ENCODE measurements around the gene LYL1.

Gene LYL1

DNA sequence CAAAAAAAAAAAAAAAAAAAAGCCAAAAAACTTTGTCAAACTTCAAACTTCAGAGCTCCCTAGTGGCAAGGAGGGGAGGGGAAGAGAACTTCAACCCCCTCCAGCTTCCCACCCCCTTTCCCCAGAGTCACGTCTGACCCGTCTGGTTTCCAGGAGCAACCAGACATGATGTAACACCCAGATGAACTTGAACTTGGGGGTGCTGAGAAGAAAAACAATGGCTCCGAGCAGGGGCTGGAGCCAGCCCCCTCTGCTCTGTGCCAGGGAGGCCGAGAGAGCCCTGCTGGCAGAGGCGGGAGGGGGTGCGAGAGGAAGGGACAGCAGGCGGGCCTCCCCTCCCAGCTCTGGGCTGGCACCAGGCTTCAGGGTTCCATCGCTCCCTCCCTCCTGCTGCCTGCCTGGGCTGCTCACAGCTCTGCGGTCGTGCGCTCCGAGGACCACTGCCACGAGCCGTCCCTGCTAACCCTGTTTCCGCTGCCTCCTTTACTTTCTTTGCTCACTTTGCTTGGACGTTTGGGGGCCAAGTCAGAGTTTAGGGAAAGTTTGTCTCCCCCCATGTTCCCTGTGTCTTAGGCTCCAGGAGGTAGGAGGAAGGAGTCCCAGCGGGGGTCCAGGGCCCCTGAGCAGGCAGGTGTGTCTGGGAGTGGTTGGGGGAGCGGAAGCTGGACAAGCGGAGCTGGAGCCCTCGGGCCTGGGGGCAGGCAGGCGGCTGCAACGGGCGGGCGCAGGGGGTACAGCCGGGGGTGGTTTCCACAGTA, 11.1 kb downstream of the LYL1 start:
- no peaks in the 10 kb centered on the region for H3K9me3 Mint-ChIP-seq
- no peak for ATAC-seq (replicated peaks; ENCODE audit: extremely low read depth, poor library complexity, severe bottlenecking)
- H3K27me3 Mint-ChIP-seq = peaks cover 11% of the 10 kb centered on the region
- H3K4me1 Mint-ChIP-seq = peaks cover 7% of the 10 kb centered on the region
- DNase-seq (ENCODE audit: low spot score in 2 of 2) = no peak
- no peaks in the 10 kb centered on the region for H3K36me3 Mint-ChIP-seq (ENCODE audit: insufficient read depth)
- H3K4me3 Mint-ChIP-seq = no peak overlapping the region
- H3K27ac Mint-ChIP-seq (ENCODE audit: low read depth) = no peak overlapping the region

DNA sequence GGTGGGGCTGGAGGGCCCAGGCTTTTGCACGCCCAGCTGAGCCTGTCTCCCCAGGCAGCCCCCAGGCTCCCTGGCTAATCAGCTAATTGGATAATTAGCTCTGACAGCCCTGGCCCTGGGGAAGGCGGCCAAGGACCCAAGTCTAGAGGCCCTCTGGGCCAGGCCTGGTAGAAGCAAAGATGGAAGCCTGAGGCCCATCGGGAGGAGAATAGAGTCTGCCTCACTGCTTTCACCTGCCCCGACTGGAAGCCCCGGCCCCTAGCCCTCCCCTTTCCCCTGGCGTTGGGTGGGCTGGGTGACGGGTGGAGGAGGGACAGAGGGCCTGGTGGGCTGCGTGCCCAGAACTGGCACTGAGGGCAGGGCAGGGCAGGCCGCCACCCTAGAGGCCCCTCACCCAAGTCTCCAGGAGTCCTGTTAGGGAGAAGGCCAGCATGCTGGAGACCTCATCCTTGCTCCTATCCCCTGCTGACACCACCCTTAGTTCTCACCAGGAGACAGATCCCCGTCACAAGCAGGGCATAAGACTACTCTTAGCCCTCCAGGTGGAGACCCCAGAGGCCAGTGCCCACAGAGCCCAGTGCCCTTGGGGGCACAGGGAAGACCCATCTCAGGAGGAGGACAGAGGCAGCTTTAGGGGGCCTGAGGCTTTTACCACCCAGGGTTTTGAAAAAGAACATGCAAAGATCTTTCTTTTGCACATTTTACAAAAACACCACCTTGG, 12.0 kb downstream of the LYL1 start:
- Mint-ChIP-seq H3K36me3 (ENCODE audit: insufficient read depth) (no peaks in the 10 kb centered on the region), H3K27me3 (peaks cover 2% of the 10 kb centered on the region), H3K9me3 (no peaks in the 10 kb centered on the region), H3K4me1 (no peaks in the 10 kb centered on the region), H3K4me3 (no peak overlapping the region), H3K27ac (ENCODE audit: low read depth) (no peak overlapping the region)
- DNase-seq (ENCODE audit: low spot score in 2 of 2) (no peak), ATAC-seq (replicated peaks; ENCODE audit: extremely low read depth, poor library complexity, severe bottlenecking) (no peak)

DNA sequence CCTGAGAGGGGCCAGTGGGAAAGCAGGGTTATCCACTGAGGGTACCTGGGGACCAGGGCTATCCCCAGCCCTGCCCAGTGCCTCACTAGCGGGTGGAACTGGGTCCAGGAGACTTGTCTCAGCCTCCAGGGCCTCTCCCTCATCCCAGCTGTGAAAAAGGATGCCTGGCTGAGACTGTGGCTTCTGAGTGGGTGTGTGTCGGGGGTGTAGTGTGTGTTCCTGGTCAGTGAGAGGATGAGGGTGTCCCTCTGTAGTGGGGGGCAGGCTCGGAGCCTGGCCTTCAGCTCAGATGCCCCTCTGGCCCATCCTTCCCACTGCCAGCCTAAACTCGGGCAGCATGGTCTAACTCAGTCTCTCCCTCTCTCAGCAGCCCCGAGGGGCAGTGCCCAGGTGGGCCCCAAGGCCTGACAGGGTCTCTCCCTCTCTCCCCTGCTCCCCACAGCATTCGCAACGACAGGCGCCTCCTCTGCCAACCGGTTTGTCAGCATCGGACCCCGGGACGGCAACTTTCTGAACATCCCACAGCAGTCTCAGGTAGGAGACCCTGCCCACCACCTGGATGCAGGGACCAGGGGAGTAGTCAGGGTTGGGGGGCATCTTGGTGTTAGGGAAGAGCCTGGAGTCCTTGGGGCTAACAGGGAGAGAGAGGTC, 12.7 kb downstream of the LYL1 start:
- Mint-ChIP-seq H3K4me3 (no peak overlapping the region), H3K4me1 (no peaks in the 10 kb centered on the region), H3K9me3 (no peaks in the 10 kb centered on the region), H3K27ac (ENCODE audit: low read depth) (no peak overlapping the region), H3K36me3 (ENCODE audit: insufficient read depth) (no peaks in the 10 kb centered on the region), H3K27me3 (no peaks in the 10 kb centered on the region)
- no peak for ATAC-seq (replicated peaks; ENCODE audit: extremely low read depth, poor library complexity, severe bottlenecking)
- DNase-seq (ENCODE audit: low spot score in 2 of 2) = no peak

GRCh38 chr19:13089139-13089856, 13.4 kb downstream of the LYL1 start:
- Mint-ChIP-seq H3K4me1 (no peaks in the 10 kb centered on the region), H3K36me3 (ENCODE audit: insufficient read depth) (no peaks in the 10 kb centered on the region), H3K9me3 (no peaks in the 10 kb centered on the region), H3K27ac (ENCODE audit: low read depth) (no peak overlapping the region), H3K27me3 (no peaks in the 10 kb centered on the region), H3K4me3 (no peak overlapping the region)
- ATAC-seq (replicated peaks; ENCODE audit: extremely low read depth, poor library complexity, severe bottlenecking) (peak; percentile 49), DNase-seq (ENCODE audit: low spot score in 2 of 2) (no peak)

DNA sequence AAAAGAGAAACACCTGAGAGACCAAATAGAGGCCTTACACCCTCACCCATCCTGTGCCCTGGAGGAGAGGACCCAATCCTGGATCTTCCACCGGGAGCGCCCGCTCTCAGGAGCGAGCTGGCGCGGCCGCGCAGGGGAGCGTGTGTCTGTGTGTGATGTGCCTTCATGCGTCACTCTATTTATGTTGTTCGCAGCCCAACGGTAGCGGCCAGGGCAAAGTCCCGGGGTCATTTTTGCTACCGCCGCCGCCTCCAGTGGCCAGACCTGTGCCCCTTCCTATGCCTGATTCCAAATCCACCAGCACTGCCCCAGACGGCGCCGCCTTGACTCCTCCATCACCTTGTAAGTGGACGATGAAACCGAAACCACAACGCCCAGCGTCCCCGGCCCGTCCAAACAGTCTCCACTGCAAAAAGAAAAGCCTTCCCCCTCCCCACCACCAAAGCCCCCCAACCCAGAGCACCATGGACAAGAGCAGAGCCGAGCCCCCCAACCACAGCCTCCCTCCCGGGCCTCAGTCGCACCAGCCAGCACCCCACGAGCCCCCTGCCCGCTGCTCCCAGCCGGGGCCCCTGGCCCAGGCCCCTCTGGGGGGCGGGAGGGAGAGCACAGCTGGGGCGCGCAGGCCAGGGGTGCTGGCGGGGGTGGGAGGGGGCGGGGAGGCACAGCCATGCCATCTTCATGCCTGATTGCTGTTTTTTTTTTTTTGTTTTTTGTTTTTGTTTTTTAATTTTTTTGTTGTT, 14.7 kb downstream of the LYL1 start:
- DNase-seq (ENCODE audit: low spot score in 2 of 2) = no peak

DNA sequence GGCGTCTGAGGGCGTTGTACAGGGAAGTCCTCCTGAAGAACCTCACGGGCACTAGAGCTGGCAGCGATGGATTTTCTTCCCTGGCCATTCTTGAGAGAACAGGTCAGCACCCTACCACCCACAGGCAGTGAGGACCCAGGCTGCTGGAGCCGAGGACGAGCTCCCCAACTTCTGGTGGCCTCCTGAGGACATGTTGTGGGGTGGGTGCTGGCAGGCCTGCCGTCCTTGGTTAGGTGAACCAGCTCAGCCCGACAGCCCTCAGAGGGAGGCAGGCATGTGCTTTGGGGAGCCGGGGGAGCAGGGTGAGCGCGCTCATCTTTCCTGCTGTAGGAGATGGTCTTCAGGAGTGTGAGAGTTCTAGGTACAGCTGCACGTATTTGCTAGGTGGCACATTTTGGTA, 15.4 kb downstream of the LYL1 start:
- no peaks in the 10 kb centered on the region for H3K27me3 Mint-ChIP-seq

More for the DNA sequence above, 14.7 kb downstream of the LYL1 start:
- Mint-ChIP-seq H3K9me3 (no peaks in the 10 kb centered on the region), H3K36me3 (ENCODE audit: insufficient read depth) (no peaks in the 10 kb centered on the region), H3K4me3 (no peak overlapping the region), H3K4me1 (no peaks in the 10 kb centered on the region), H3K27ac (ENCODE audit: low read depth) (no peak overlapping the region), H3K27me3 (no peaks in the 10 kb centered on the region)
- no peak for ATAC-seq (replicated peaks; ENCODE audit: extremely low read depth, poor library complexity, severe bottlenecking)

DNA sequence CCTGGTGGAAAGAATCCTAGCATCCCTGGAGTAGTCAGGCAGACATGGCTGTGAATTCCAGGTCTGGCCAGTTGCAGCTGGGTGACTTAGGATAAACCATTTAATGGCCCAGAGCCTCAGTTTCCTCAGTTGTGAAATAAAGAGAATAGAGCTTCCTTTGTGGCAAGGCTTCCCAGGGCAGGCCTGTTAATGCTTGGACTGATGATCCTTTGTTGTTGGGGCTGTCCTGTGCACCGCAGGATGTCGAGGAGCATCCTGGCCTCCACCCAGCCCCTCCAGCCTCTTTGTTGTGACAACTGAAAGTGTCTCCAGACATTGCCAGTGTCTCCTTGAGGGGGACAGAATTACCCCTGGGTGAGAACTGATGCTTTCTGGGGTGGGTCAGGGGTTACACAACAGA, 16.3 kb downstream of the LYL1 start:
- H3K27ac Mint-ChIP-seq (ENCODE audit: low read depth) = no peak overlapping the region
- no peaks in the 10 kb centered on the region for H3K4me1 Mint-ChIP-seq
- no peaks in the 10 kb centered on the region for H3K36me3 Mint-ChIP-seq (ENCODE audit: insufficient read depth)
- ATAC-seq (replicated peaks; ENCODE audit: extremely low read depth, poor library complexity, severe bottlenecking) (no peak), DNase-seq (ENCODE audit: low spot score in 2 of 2) (no peak)
- H3K27me3 Mint-ChIP-seq = no peaks in the 10 kb centered on the region
- H3K9me3 Mint-ChIP-seq = no peaks in the 10 kb centered on the region
- no peak overlapping the region for H3K4me3 Mint-ChIP-seq

More for the DNA sequence above, 15.4 kb downstream of the LYL1 start:
- DNase-seq (ENCODE audit: low spot score in 2 of 2) (no peak), ATAC-seq (replicated peaks; ENCODE audit: extremely low read depth, poor library complexity, severe bottlenecking) (no peak)
- no peaks in the 10 kb centered on the region for H3K4me1 Mint-ChIP-seq
- H3K36me3 Mint-ChIP-seq (ENCODE audit: insufficient read depth) = no peaks in the 10 kb centered on the region
- H3K9me3 Mint-ChIP-seq = no peaks in the 10 kb centered on the region
- no peak overlapping the region for H3K4me3 Mint-ChIP-seq
- H3K27ac Mint-ChIP-seq (ENCODE audit: low read depth) = no peak overlapping the region

DNA sequence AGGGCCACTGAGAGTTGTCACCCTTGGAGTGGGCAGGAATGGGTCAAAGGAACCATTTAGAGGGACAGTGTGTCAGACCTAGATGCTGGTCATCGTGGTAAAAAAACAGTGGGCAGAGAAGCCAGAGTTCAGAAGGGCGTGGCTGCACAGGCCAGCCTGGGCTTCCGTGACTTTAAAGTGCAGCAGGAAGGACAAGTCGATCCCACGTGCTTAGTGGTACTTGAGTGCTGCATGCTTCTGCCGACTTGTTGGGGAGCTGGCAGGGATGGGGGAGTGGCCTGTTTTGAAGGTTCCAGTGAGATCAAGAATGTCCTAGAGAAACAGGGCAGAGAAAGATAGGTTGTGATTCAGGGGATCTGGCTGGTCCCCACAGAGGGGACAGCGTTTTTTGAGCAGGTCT, 17.0 kb downstream of the LYL1 start:
- DNase-seq (ENCODE audit: low spot score in 2 of 2) = no peak
- H3K4me3 Mint-ChIP-seq = no peak overlapping the region
- no peak for ATAC-seq (replicated peaks; ENCODE audit: extremely low read depth, poor library complexity, severe bottlenecking)
- no peaks in the 10 kb centered on the region for H3K27me3 Mint-ChIP-seq
- no peaks in the 10 kb centered on the region for H3K9me3 Mint-ChIP-seq
- no peaks in the 10 kb centered on the region for H3K4me1 Mint-ChIP-seq
- no peak overlapping the region for H3K27ac Mint-ChIP-seq (ENCODE audit: low read depth)
- H3K36me3 Mint-ChIP-seq (ENCODE audit: insufficient read depth) = no peaks in the 10 kb centered on the region

GRCh38 chr19:13083627-13084026, 19.0 kb downstream of the LYL1 start:
- Mint-ChIP-seq H3K27ac (ENCODE audit: low read depth) (no peak overlapping the region), H3K9me3 (no peaks in the 10 kb centered on the region), H3K36me3 (ENCODE audit: insufficient read depth) (no peaks in the 10 kb centered on the region), H3K4me1 (no peaks in the 10 kb centered on the region), H3K27me3 (no peaks in the 10 kb centered on the region), H3K4me3 (no peak overlapping the region)
- no peak for DNase-seq (ENCODE audit: low spot score in 2 of 2)
- no peak for ATAC-seq (replicated peaks; ENCODE audit: extremely low read depth, poor library complexity, severe bottlenecking)

DNA sequence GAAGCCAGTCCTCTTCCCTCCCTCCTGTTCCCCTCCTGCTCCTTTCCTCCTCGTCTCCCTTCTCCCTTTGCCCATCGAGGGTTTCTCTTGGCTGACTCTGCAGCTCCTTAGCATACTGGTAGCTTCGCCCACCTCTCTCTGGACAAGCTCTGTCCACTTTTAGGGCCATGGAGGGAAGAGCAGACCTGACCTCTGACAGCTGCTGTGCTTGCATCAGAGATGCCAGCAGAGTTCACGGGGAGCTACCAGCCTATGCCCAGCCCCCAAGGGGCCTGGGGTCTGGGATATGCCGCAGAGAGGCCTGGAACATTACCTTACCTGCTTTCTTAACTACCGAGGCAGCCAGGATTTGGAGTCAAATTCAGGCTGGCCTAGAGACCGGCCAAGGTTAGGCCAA, 19.7 kb downstream of the LYL1 start:
- H3K4me1 Mint-ChIP-seq = no peaks in the 10 kb centered on the region
- DNase-seq (ENCODE audit: low spot score in 2 of 2) (no peak), ATAC-seq (replicated peaks; ENCODE audit: extremely low read depth, poor library complexity, severe bottlenecking) (no peak)
- H3K27me3 Mint-ChIP-seq = no peaks in the 10 kb centered on the region
- H3K36me3 Mint-ChIP-seq (ENCODE audit: insufficient read depth) = no peaks in the 10 kb centered on the region
- no peak overlapping the region for H3K27ac Mint-ChIP-seq (ENCODE audit: low read depth)
- no peaks in the 10 kb centered on the region for H3K9me3 Mint-ChIP-seq
- no peak overlapping the region for H3K4me3 Mint-ChIP-seq

GRCh38 chr19:13082192-13083007, 20.3 kb downstream of the LYL1 start:
- Mint-ChIP-seq H3K36me3 (ENCODE audit: insufficient read depth) (no peaks in the 10 kb centered on the region), H3K27me3 (no peaks in the 10 kb centered on the region), H3K27ac (ENCODE audit: low read depth) (no peak overlapping the region), H3K9me3 (no peaks in the 10 kb centered on the region), H3K4me1 (no peaks in the 10 kb centered on the region), H3K4me3 (no peak overlapping the region)
- ATAC-seq (replicated peaks; ENCODE audit: extremely low read depth, poor library complexity, severe bottlenecking) = no peak
- DNase-seq (ENCODE audit: low spot score in 2 of 2) = no peak
